Endothelial cell (in vitro differentiated cells): Measurements from ENCODE around the gene PSMA6. TPM values are rescaled to one million over a fixed set of nuclear protein-coding genes. Genes with fewer than 3 reads are reported as not detected.

Experiments
- DNase-seq: peaks from one replicate; pipeline ENCODE4 v3.0.0; 2021; ENCODE audit warnings: low spot score
- H3K27ac Mint-ChIP-seq: one replicate; pipeline ENCODE4 v1.8.0; 2021; ENCODE audit warnings: mixed read lengths, inconsistent platforms; ENCODE audit not compliant: unreplicated experiment
- H3K27me3 Mint-ChIP-seq: one replicate; pipeline ENCODE4 v1.8.0; 2021; ENCODE audit warnings: mild to moderate bottlenecking, moderate library complexity, mixed read lengths, inconsistent platforms; ENCODE audit not compliant: unreplicated experiment
- H3K36me3 Mint-ChIP-seq: one replicate; pipeline ENCODE4 v1.8.0; 2021; ENCODE audit warnings: mild to moderate bottlenecking, low read depth, mixed read lengths, inconsistent platforms; ENCODE audit not compliant: unreplicated experiment
- H3K4me1 Mint-ChIP-seq: one replicate; pipeline ENCODE4 v1.8.0; 2021; ENCODE audit warnings: mild to moderate bottlenecking, mixed read lengths, inconsistent platforms; ENCODE audit not compliant: unreplicated experiment
- H3K4me3 Mint-ChIP-seq: one replicate; pipeline ENCODE4 v1.8.0; 2021; ENCODE audit warnings: mild to moderate bottlenecking, mixed read lengths, inconsistent platforms; ENCODE audit not compliant: unreplicated experiment
- H3K9me3 Mint-ChIP-seq: one replicate; pipeline ENCODE4 v1.8.0; 2021; ENCODE audit warnings: mixed read lengths, inconsistent platforms; ENCODE audit not compliant: unreplicated experiment
- CTCF ChIP-seq: fragments of 200-600 bp; sonication (generic); IDR thresholded peaks from one replicate; pipeline ENCODE4 v1.5.0; 2021; ENCODE audit warnings: antibody characterized with exemption; ENCODE audit not compliant: unreplicated experiment
- total RNA-seq: library from RNA; stranded (reverse); fragmentation: NEBNext Ultra II Directional; extraction: Animal tissue kit (Norgen Biotek cat#: 25700); gene quantifications from one replicate; pipeline ENCODE4 v1.2.1, GENCODE V29; 2021; ENCODE audit not compliant: unreplicated experiment

Gene PSMA6
- total RNA-seq, 1 donor from 2014 or later: 160 TPM

DNA sequence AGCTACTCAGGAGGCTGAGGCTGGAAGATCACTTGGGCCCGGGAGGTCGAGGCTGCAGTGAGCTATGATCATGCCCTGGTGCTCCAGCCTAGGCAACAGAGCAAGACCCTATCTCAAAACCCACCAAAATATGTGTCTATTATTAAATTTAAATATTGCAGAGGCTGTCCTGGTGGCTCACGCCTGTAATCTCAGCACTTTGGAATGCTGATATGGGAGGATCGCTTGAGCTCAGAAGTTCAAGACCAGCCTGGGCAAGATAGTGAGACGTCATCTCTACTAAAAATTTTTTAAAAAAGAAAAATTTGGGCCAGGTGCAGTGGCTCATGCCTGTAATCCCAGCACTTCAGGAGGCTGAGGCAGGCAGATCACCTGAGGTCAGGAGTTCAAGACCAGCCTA lies 13.9 kb downstream of the PSMA6 start:
- Mint-ChIP-seq H3K27ac (no peak overlapping the region), H3K4me1 (no peaks in the 10 kb centered on the region), H3K36me3 (peaks cover 9% of the 10 kb centered on the region), H3K4me3 (no peak overlapping the region), H3K9me3 (no peaks in the 10 kb centered on the region), H3K27me3 (no peaks in the 10 kb centered on the region)
- DNase-seq: no peak
- no peak for TF ChIP-seq CTCF

DNA sequence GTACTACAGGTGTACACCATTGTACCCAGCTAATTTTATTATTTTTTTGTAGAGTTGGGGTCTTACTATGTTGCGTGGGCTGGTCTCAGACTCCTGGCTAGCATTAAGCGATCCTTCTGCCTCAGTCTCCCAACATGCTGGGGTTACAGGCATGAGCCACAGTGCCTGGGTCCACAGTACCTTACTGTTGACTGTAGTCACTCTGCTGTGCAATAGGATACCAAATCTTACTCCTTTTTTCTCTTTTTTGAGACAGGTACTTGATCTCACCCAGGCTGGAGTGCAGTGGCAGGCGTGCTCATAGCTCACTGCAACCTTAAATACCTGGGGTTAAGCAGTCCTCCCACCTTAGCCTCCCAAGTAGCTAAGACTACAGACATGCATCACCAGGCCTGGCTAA lies 25.6 kb downstream of the PSMA6 start:
- Mint-ChIP-seq H3K9me3 (no peaks in the 10 kb centered on the region), H3K4me3 (no peak overlapping the region), H3K36me3 (peaks cover 15% of the 10 kb centered on the region), H3K27me3 (peaks cover 3% of the 10 kb centered on the region), H3K27ac (peak overlapping the region; percentile 42), H3K4me1 (peaks cover 5% of the 10 kb centered on the region)
- DNase-seq: no peak
- TF ChIP-seq CTCF: no peak

- peaks cover 5% of the 10 kb centered on the region for H3K4me1 Mint-ChIP-seq
Observed at GRCh38 chr14:35319509-35319908, 27.3 kb downstream of the PSMA6 start.

GRCh38 chr14:35320472-35320871 lies 28.3 kb downstream of the PSMA6 start:
- no peak overlapping the region for H3K4me3 Mint-ChIP-seq
- no peak for DNase-seq
- peaks cover 4% of the 10 kb centered on the region for H3K36me3 Mint-ChIP-seq
- TF ChIP-seq CTCF: no peak
- peaks cover 5% of the 10 kb centered on the region for H3K4me1 Mint-ChIP-seq
- H3K27me3 Mint-ChIP-seq: peaks cover 3% of the 10 kb centered on the region
- H3K27ac Mint-ChIP-seq: peak overlapping the region; percentile 78
- no peaks in the 10 kb centered on the region for H3K9me3 Mint-ChIP-seq

More at GRCh38 chr14:35319509-35319908, 27.3 kb downstream of the PSMA6 start:
- H3K4me3 Mint-ChIP-seq: no peak overlapping the region
- no peak for DNase-seq
- H3K36me3 Mint-ChIP-seq: peaks cover 12% of the 10 kb centered on the region
- H3K27me3 Mint-ChIP-seq: peaks cover 3% of the 10 kb centered on the region
- H3K9me3 Mint-ChIP-seq: no peaks in the 10 kb centered on the region
- H3K27ac Mint-ChIP-seq: no peak overlapping the region
- TF ChIP-seq CTCF: no peak

GRCh38 chr14:35326375-35326774 lies 34.2 kb downstream of the PSMA6 start:
- no peak for TF ChIP-seq CTCF
- no peak for DNase-seq
- H3K27ac Mint-ChIP-seq: no peak overlapping the region
- peaks cover 3% of the 10 kb centered on the region for H3K27me3 Mint-ChIP-seq
- no peaks in the 10 kb centered on the region for H3K36me3 Mint-ChIP-seq
- no peaks in the 10 kb centered on the region for H3K9me3 Mint-ChIP-seq
- no peaks in the 10 kb centered on the region for H3K4me1 Mint-ChIP-seq
- H3K4me3 Mint-ChIP-seq: no peak overlapping the region
